ENCODE measurements around the gene ZFAND3.

Gene ZFAND3

DNA sequence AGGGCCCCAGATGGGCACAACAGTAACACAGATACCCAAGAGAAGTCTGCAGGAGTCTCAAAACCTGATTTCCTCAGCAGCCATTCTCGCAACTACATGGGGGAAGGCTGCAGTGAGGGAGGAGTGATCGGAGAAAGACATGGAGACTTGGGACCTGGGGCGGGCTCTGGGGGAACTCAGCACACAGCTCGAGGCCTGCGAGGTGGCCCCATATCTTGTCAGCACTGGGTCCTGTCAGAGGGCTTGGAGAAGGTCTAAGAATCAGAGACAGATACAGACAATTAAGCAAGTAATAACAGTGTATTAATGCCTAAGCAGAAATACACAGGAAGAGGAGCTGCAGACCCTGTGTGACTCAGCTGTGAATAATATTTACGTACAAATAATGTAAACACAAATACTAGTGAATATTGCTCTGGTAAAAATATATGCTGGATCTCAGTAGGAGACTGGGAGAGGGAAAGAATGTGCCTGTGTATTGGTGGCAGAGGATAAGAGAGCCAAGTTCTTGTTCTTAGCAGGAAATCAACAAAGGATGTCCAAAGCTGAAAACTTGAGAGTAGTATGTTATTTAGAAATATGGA is 336.2 kb downstream of the ZFAND3 start:
- Histone ChIP-seq H4K20me1 (ENCODE audit: insufficient read depth, low read length) (no peaks in the 10 kb centered on the region), H2AFZ (ENCODE audit: low read length) (no peak overlapping the region), H3K4me2 (ENCODE audit: low read length) (no peak overlapping the region), H3K4me1 (ENCODE audit: insufficient read depth, low read length, severe bottlenecking) (peaks cover 17% of the 10 kb centered on the region), H3K9me2 (ENCODE audit: low read depth, low read length) (no peaks in the 10 kb centered on the region), H3K4me3 (ENCODE audit: low read depth, low read length, poor library complexity, severe bottlenecking) (no peak overlapping the region), H3K9me3 (ENCODE audit: low read length) (no peaks in the 10 kb centered on the region), H3K79me2 (ENCODE audit: insufficient read depth, low read length) (no peaks in the 10 kb centered on the region), H3K27ac (ENCODE audit: low read depth, low read length, poor library complexity, severe bottlenecking) (no peak overlapping the region), H3K36me3 (ENCODE audit: insufficient read depth, low read length) (no peaks in the 10 kb centered on the region), H3K27me3 (ENCODE audit: insufficient read depth, low read length) (no peaks in the 10 kb centered on the region), H3K9ac (ENCODE audit: low read length) (no peak overlapping the region), H3F3A (ENCODE audit: insufficient read depth, low read length) (no peaks in the 10 kb centered on the region)
- TF ChIP-seq EZH2 (IDR thresholded peaks at IDR 0.05; ENCODE audit: borderline replicate concordance, low read length): no peak
- TF ChIP-seq, protein P1, sequence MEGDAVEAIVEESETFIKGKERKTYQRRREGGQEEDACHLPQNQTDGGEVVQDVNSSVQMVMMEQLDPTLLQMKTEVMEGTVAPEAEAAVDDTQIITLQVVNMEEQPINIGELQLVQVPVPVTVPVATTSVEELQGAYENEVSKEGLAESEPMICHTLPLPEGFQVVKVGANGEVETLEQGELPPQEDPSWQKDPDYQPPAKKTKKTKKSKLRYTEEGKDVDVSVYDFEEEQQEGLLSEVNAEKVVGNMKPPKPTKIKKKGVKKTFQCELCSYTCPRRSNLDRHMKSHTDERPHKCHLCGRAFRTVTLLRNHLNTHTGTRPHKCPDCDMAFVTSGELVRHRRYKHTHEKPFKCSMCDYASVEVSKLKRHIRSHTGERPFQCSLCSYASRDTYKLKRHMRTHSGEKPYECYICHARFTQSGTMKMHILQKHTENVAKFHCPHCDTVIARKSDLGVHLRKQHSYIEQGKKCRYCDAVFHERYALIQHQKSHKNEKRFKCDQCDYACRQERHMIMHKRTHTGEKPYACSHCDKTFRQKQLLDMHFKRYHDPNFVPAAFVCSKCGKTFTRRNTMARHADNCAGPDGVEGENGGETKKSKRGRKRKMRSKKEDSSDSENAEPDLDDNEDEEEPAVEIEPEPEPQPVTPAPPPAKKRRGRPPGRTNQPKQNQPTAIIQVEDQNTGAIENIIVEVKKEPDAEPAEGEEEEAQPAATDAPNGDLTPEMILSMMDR (IDR thresholded peaks at IDR 0.05; ENCODE audit: low read length): no peak

DNA sequence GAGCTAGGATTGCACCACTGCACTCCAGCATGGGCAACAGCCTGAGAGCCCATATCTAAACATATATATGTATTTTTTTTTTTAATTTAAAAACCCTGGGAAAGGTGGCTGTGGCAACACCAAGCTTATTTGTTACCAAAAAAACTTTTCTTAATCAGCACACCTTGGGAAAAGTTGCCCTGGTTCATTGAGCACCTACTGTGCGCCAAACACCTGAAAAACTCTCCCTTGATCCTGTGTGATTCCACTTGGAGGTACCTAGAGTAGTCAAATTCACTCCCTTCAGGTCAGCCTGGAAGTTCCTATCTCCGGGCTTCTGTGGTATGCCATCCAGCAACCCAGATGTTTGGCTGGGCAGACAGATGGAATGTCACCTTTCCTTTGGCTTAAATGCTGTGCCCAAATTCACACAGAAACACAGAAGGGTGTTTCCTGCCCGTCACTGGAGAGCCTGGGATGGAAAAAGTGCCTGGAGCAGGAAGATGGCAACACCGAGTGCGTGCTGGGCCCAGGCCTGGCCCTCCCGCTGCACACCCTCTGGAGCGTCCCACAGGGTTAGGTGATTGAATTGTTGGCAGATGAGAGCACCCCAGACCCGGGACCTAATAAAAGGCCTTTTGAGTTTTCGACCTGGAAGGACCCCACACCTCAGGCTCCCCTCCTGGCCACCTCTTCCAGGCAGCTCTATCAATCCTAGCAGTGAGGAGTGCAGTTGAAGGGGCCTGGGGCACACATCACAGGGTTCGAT is 337.5 kb downstream of the ZFAND3 start:
- Histone ChIP-seq H3K9me2 (ENCODE audit: low read depth, low read length) (no peaks in the 10 kb centered on the region), H3K4me1 (ENCODE audit: insufficient read depth, low read length, severe bottlenecking) (peaks cover 17% of the 10 kb centered on the region), H4K20me1 (ENCODE audit: insufficient read depth, low read length) (no peaks in the 10 kb centered on the region), H3F3A (ENCODE audit: insufficient read depth, low read length) (no peaks in the 10 kb centered on the region), H2AFZ (ENCODE audit: low read length) (no peak overlapping the region), H3K4me2 (ENCODE audit: low read length) (no peak overlapping the region), H3K9ac (ENCODE audit: low read length) (no peak overlapping the region), H3K4me3 (ENCODE audit: low read depth, low read length, poor library complexity, severe bottlenecking) (no peak overlapping the region), H3K27ac (ENCODE audit: low read depth, low read length, poor library complexity, severe bottlenecking) (no peak overlapping the region), H3K79me2 (ENCODE audit: insufficient read depth, low read length) (no peaks in the 10 kb centered on the region), H3K9me3 (ENCODE audit: low read length) (no peaks in the 10 kb centered on the region), H3K27me3 (ENCODE audit: insufficient read depth, low read length) (no peaks in the 10 kb centered on the region), H3K36me3 (ENCODE audit: insufficient read depth, low read length) (no peaks in the 10 kb centered on the region)
- TF ChIP-seq, protein P1 (IDR thresholded peaks at IDR 0.05; ENCODE audit: low read length): no peak
- TF ChIP-seq EZH2 (IDR thresholded peaks at IDR 0.05; ENCODE audit: borderline replicate concordance, low read length): no peak

DNA sequence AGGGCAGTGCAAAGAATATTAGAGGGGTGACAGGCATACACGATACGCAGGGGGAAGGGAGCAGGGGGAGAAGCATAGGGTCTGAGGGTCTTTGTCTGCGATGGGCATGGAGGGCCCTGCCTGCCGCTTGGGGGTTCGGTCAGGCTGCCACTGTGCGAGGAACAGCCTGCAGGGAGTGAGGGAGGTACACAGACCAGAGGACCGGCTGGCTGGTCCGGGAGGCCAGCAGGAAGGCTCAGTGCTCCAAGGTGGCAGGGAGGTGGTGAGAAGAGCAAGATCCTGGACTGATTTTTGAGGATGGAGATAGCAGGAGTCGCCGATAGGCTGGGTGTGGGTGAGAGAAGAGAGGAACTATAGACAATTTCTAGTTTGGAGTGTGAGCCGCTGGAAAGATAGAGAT is 338.4 kb downstream of the ZFAND3 start:
- Histone ChIP-seq H4K20me1 (ENCODE audit: insufficient read depth, low read length) (no peaks in the 10 kb centered on the region), H3K27me3 (ENCODE audit: insufficient read depth, low read length) (no peaks in the 10 kb centered on the region), H3K4me2 (ENCODE audit: low read length) (no peak overlapping the region), H2AFZ (ENCODE audit: low read length) (no peak overlapping the region), H3F3A (ENCODE audit: insufficient read depth, low read length) (no peaks in the 10 kb centered on the region), H3K9ac (ENCODE audit: low read length) (no peak overlapping the region), H3K36me3 (ENCODE audit: insufficient read depth, low read length) (no peaks in the 10 kb centered on the region), H3K4me3 (ENCODE audit: low read depth, low read length, poor library complexity, severe bottlenecking) (no peak overlapping the region), H3K9me2 (ENCODE audit: low read depth, low read length) (no peaks in the 10 kb centered on the region), H3K4me1 (ENCODE audit: insufficient read depth, low read length, severe bottlenecking) (peaks cover 13% of the 10 kb centered on the region), H3K27ac (ENCODE audit: low read depth, low read length, poor library complexity, severe bottlenecking) (no peak overlapping the region), H3K79me2 (ENCODE audit: insufficient read depth, low read length) (no peaks in the 10 kb centered on the region), H3K9me3 (ENCODE audit: low read length) (no peaks in the 10 kb centered on the region)
- no peak for TF ChIP-seq EZH2 (IDR thresholded peaks at IDR 0.05; ENCODE audit: borderline replicate concordance, low read length)
- TF ChIP-seq, protein P1 (IDR thresholded peaks at IDR 0.05; ENCODE audit: low read length): no peak

Measured in OCI-LY1 (cell line).